Endothelial cell of umbilical vein (primary cell): ENCODE data around the gene ZDHHC14. TPM values are rescaled to one million over a fixed set of nuclear protein-coding genes. Genes with fewer than 3 reads are reported as not detected.
"Not testable (repeated sequence)": the region's sequence is repeated elsewhere in the genome, so short reads cannot be mapped to it uniquely, and the experiment has no call there.

Source experiments
- BruUV-seq: library from RNA; stranded (reverse); fragments of 400-500 nt; replicated peaks from 2 replicates; lab custom pipeline; 2021; lab: Mats Ljungman, UMichigan
- CTCF ChIA-PET: fragments of 300-600, 350-600 bp; sonication (Branson Sonifier 250); formaldehyde crosslinking; loops from one replicate; lab custom pipeline; 2021; ENCODE audit warnings: antibody characterized with exemption, inconsistent platforms; lab: Charles Lee
- POLR2A ChIA-PET: fragments of 300-600, 350-600 bp; sonication (Branson Sonifier 250); formaldehyde crosslinking; loops from one replicate; lab custom pipeline; 2021; ENCODE audit warnings: antibody characterized with exemption, inconsistent platforms; lab: Charles Lee
- DNase-seq: peaks from one replicate; pipeline ENCODE4 v3.0.0-alpha.2; 2011; ENCODE audit warnings: low read depth, low spot score
- FAIRE-seq: peaks from 2 replicates; lab custom pipeline; 2011; peaks lifted over from hg19 to GRCh38; lab: Jason Lieb, UNC
- H2AFZ ChIP-seq: 2 replicates; pipeline ENCODE4 v1.6.0; 2012; ENCODE audit warnings: low read depth, low read length, control low read depth, inconsistent platforms
- H3K27ac ChIP-seq: 2 replicates; pipeline ENCODE4 v1.5.1; 2011; ENCODE audit warnings: low read depth, mild to moderate bottlenecking, control low read depth, low read length, moderate library complexity; ENCODE audit not compliant: insufficient read depth
- H3K27me3 ChIP-seq, 2 experiments: 2 replicates each; pipeline versions ENCODE4 v1.6.0 to v1.6.1; 2011; ENCODE audit warnings: low read length in 2 of 2, mixed read lengths in 1 of 2; ENCODE audit not compliant: control insufficient read depth in 2 of 2, insufficient read depth in 2 of 2
- H3K36me3 ChIP-seq, 2 experiments: 2 replicates in 1 of 2; 3 replicates in 1 of 2; pipeline ENCODE4 v1.5.1; 2011; ENCODE audit warnings: low read length in 2 of 2, mild to moderate bottlenecking in 1 of 2, moderate library complexity in 1 of 2; ENCODE audit not compliant: control insufficient read depth in 2 of 2, insufficient read depth in 2 of 2; ENCODE audit errors: extremely low read depth in 1 of 2
- H3K4me1 ChIP-seq: 3 replicates; pipeline ENCODE4 v1.5.1; 2011; ENCODE audit warnings: mild to moderate bottlenecking, low read length; ENCODE audit not compliant: control insufficient read depth, insufficient read depth; ENCODE audit errors: extremely low read depth
- H3K4me2 ChIP-seq: 2 replicates; pipeline ENCODE4 v1.6.1; 2011; ENCODE audit warnings: low read length, control low read depth, mixed read lengths; ENCODE audit not compliant: insufficient read depth
- H3K4me3 ChIP-seq, 3 experiments: fragments of 200-600 bp in 1 of 3; sonication (generic), shearing (Covaris generic) in 1 of 3; replicated peaks in 1 of 3; 2 replicates each; pipeline ENCODE4 v1.5.1; 2011 to 2016; ENCODE audit warnings: control low read depth in 3 of 3, low read length in 3 of 3, mild to moderate bottlenecking in 2 of 3, inconsistent platforms in 1 of 3, low read depth in 1 of 3, moderate library complexity in 1 of 3; ENCODE audit not compliant: insufficient read depth in 1 of 3
- H3K79me2 ChIP-seq: 2 replicates; pipeline ENCODE4 v1.6.0; 2012; ENCODE audit warnings: low read length, inconsistent platforms; ENCODE audit not compliant: control insufficient read depth, insufficient read depth
- H3K9ac ChIP-seq: replicated peaks from 2 replicates; pipeline ENCODE3; 2011; ENCODE audit warnings: low read length, control low read depth; ENCODE audit not compliant: insufficient read depth; ENCODE audit errors: extremely low read depth
- H3K9me1 ChIP-seq: replicated peaks from 3 replicates; pipeline ENCODE4 v1.6.0; 2011; ENCODE audit warnings: mild to moderate bottlenecking, low read length; ENCODE audit not compliant: control insufficient read depth, insufficient read depth; ENCODE audit errors: extremely low read depth
- H3K9me3 ChIP-seq: replicated peaks from 2 replicates; pipeline ENCODE4 v1.5.1; 2012; ENCODE audit warnings: low read length, inconsistent platforms; ENCODE audit not compliant: control insufficient read depth, insufficient read depth
- H4K20me1 ChIP-seq: replicated peaks from 2 replicates; pipeline ENCODE3; 2011; ENCODE audit warnings: mild to moderate bottlenecking, low read length; ENCODE audit not compliant: control insufficient read depth, insufficient read depth; ENCODE audit errors: extremely low read depth
- dilution Hi-C: fragments of 300-500 bp; cut with MboI; formaldehyde crosslinking; loops from one replicate; pipeline ENCODE4 v1.15.0; 2019; ENCODE audit warnings: low sequenced_read_pairs; ENCODE audit not compliant: extremely low pct_ligation_motif_present
- intact Hi-C: fragments of 100-400 bp; cut with micrococcal nuclease; formaldehyde crosslinking; loops from one replicate; pipeline ENCODE4 v1.10.0; 2022
- polyA plus RNA-seq, 4 experiments: library from polyadenylated mRNA; depleted of rRNA in 3 of 4; stranded (reverse) in 3 of 4; unstranded in 1 of 4; fragments of >200 nt; gene quantifications; 2 replicates each; pipeline versions ENCODE4 v1.2.1 to v1.2.3, GENCODE V29; 2011 to 2012; ENCODE audit warnings: missing spikeins in 1 of 4
- total RNA-seq: library from RNA; stranded (reverse); gene quantifications from 2 replicates; pipeline ENCODE4 v1.2.3, GENCODE V29; 2021

The ZDHHC14 gene
- total and polyA plus RNA-seq, 2 donors (not counting 3 experiments of a cell fraction or from before 2014, with no cell fraction given) = 23.0 to 25.6 TPM

- FAIRE-seq, H3K27ac ChIP-seq, H3K27me3 ChIP-seq, CTCF ChIA-PET, DNase-seq, H3K9me1 ChIP-seq, POLR2A ChIA-PET, H3K4me3 ChIP-seq, dilution Hi-C loops, H3K9me3 ChIP-seq, BruUV-seq, H3K79me2 ChIP-seq, H3K9ac ChIP-seq, H3K36me3 ChIP-seq, H2AFZ ChIP-seq, H3K4me2 ChIP-seq, H4K20me1 ChIP-seq: not testable (repeated sequence)
- intact Hi-C loops = loop anchor here (5.0 kb wide), 1 partner anchor 195 kb away; the partner anchor contains the start of gene ZDHHC14
- H3K4me1 ChIP-seq = peaks cover 14% of the 10 kb centered on the region
Observed at GRCh38 chr6:157576991-157577390, 196.0 kb downstream of the ZDHHC14 start.

GRCh38 chr6:157578527-157578926 is 197.5 kb downstream of the ZDHHC14 start:
- BruUV-seq = not testable (repeated sequence)

More at GRCh38 chr6:157578527-157578926, 197.5 kb downstream of the ZDHHC14 start:
- H3K36me3 ChIP-seq, H3K4me2 ChIP-seq, H3K4me3 ChIP-seq, H4K20me1 ChIP-seq, H3K9me3 ChIP-seq, FAIRE-seq, H3K79me2 ChIP-seq, H3K27me3 ChIP-seq, CTCF ChIA-PET, DNase-seq, H3K27ac ChIP-seq, dilution Hi-C loops, H3K9me1 ChIP-seq, H3K9ac ChIP-seq, H2AFZ ChIP-seq: not testable (repeated sequence)
- POLR2A ChIA-PET = interaction anchor here (0.7 kb wide), 1 partner anchor 92 kb away, joined by 10 read pairs; no protein-coding TSS in a partner anchor
- intact Hi-C loops = loop anchor here (2.0 to 5.0 kb wide), 2 partner anchors 78 to 196 kb away; partner anchors contain the start of gene ZDHHC14
- peaks cover 21% of the 10 kb centered on the region for H3K4me1 ChIP-seq
